Left renal cortex interstitium (tissue), 4 donors: ENCODE measurements around the gene STEAP4. TPM values are rescaled to one million over a fixed set of nuclear protein-coding genes. Genes with fewer than 3 reads are reported as not detected.
A peak's percentile ranks its signal among the peaks of the same experiment; 100 is the strongest.

ENCODE experiments used
- DNase-seq, 4 donors: peaks; one replicate each; pipeline ENCODE4 v3.0.0-alpha.2; 2013; ENCODE audit warnings: low read depth in 4 of 4, low spot score in 2 of 4, missing footprints in 1 of 4
- polyA plus RNA-seq, 4 donors: library from polyadenylated mRNA; unstranded; fragments of 120-200 nt; gene quantifications; one replicate each; pipeline ENCODE4 v1.2.1, GENCODE V29; 2013; ENCODE audit not compliant: insufficient read length in 4 of 4

The STEAP4 gene
- polyA plus RNA-seq: under 1 TPM; 0.05 to 0.38 (median 0.17) TPM

DNA sequence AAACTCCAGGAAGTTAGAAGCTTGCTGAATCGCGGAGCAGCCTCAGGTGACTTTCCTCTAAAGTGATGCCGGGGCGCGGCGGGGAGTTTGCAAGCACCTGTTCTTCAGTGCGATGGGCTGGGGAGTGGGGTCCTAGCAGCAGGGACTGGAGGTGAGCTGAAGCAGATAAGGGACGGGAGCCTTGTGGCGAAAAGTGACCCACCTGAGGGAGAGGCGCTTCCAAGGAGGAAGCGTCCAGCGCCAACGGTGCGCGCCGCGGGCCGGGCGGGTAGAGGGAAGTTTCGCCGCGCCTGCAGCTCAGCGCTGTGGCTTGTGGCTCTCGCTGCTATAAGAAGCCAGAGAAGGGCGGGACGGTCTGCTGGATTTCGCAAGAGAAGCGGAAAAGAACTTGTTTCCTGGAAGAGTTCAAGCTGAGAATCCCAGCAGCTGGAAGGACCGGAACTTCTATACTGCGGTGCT is at the start of gene STEAP4:
Gene STEAP4, minus strand, starts transcription at position 305 of the 459 bp plus-strand sequence. CDS start 22,625 bp downstream, outside the sequence.
- DNase-seq: peak in 3 of 4 donors; percentile 9 to 37 (median 34)

DNA sequence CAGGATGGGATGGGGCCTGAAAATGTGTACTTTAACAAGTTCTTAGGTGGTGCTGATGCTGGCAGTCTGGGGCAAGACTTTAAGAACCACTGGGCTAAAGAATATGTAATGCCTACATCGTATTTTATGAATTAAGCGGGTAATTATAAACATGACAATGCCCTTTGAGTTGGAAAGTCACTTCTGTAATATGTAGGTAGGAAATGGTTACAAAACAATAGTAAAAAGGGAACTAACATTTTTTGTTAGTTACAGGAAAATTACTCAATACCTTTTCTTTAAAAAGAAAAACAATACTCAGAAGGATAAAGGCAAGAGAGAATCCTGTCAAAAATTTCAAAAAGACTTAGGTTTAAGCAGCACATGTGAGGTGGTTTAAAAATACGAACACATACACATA is 48.3 kb upstream of the STEAP4 start:
- DNase-seq: no peak

DNA sequence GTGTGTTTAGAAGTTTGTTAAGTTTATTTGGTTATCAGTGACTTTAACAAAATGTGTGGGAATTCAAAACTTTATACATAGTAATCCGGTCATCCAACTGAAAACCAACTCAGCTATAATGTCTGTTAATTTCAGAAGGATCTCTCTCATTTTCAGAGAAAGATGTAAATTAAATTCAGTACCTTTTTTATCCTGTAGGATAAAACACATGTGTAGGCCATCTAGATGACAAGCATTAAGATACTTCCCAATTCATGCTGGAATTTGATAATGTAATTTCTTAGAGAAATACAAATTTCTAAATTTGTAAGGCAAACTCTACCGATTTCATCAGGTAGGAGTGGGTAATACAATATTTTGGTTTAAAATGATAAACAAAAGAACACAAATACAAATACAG is 43.4 kb upstream of the STEAP4 start:
- no peak for DNase-seq

DNA sequence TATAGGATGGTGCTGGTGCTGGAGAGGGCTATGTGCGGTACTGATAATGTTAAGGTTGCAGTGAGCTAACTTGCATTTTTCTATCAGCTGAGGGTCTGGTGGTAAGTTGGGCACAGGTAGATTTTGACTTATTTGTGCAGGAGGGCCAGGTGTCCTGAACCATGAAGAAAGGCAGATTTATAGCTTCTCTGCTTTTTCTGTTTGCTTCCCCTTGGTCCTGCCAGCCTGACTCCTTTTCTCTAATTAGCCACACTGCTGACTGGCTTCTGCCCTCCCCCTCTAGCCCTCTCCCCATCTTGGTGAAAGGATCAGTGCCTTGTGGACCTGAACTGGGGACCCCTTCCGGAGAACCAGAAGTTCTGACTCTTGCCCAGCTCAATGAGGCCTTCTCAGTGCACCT is 40.8 kb upstream of the STEAP4 start:
- DNase-seq: no peak

GRCh38 chr7:88347090-88347489 is 40.4 kb upstream of the STEAP4 start:
- no peak for DNase-seq

- no peak for DNase-seq
Measured at GRCh38 chr7:88346357-88346756, 39.7 kb upstream of the STEAP4 start.

DNA sequence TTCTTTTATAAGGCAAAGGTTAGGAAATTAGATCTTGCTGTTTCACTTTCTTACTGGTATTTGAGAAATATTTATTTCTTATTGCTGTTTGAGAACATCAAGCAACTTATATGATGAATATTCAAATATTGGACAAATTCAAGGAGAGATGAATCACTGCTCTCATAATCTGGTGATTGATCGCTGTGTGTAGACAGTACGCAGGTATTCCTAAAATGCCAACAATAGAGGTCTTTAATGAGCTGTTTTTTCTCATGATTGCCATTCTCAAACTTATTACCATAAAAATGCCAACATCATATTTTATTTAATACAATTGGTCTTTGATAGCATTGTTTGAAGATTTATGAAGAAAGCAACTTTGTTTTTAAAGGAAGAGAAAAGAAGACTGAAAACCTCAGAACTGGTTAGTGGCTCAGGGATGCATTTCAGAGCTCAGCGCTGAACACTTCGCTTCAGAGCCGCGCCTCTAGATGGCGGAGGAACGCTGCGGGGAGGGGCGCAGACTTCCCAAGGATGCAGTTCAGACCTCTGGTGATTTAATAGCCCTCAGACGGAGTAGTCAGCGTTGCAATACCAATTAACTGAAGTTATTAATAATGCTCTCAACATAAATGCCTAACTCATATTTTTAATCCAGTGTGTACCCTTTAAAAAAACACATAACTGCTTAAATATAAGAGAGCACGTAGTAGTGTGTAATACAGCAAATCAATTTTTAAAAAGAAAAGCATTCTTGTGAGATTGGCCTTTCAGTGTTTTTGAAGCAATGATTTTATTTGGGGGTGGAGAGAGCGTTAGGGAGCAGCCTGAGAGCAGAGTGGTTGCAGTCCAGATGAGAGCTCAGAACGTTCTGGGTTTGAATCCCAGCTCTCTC is 38.5 kb upstream of the STEAP4 start:
- peak in 1 of 4 donors; percentile 51 for DNase-seq

GRCh38 chr7:88344271-88344670 is 37.6 kb upstream of the STEAP4 start:
- DNase-seq: no peak

DNA sequence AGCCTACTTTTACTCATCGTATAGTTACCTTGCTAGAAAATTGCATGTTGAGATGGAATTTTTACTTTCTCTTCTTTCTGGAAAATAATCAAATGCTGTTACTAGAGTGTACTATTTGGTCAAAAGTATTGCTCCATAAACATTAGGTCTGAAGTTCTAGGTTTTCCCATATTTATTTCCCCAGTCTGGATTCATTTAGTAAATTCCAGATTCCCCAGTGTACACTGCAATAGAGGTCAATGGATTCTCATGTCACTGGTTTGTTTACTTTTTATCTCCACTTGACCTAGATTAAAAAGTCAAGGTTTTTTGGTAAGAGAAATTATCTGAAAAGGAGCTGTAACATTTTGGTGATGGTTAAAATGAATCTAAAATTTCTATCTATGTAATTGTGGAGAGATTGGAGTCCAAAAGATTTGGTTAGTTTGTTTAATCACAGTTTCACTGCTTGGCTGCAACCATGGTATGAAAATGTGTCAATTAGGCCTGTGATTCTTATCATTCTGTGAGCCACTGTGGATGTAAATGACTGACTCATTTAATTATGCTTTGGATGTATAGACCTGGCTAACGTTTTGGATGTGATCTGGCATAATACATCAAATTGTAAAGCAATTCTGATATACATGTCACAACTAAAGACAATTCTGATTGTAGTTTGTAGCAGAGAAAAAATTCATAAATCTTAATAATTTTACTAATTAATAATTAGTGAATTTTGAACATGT is 32.7 kb upstream of the STEAP4 start:
- DNase-seq: no peak

- DNase-seq: no peak
Measured at GRCh38 chr7:88338503-88338902, 31.8 kb upstream of the STEAP4 start.

GRCh38 chr7:88337572-88337971 is 30.9 kb upstream of the STEAP4 start:
- DNase-seq: no peak

GRCh38 chr7:88331322-88331721 is 24.6 kb upstream of the STEAP4 start:
- no peak for DNase-seq

DNA sequence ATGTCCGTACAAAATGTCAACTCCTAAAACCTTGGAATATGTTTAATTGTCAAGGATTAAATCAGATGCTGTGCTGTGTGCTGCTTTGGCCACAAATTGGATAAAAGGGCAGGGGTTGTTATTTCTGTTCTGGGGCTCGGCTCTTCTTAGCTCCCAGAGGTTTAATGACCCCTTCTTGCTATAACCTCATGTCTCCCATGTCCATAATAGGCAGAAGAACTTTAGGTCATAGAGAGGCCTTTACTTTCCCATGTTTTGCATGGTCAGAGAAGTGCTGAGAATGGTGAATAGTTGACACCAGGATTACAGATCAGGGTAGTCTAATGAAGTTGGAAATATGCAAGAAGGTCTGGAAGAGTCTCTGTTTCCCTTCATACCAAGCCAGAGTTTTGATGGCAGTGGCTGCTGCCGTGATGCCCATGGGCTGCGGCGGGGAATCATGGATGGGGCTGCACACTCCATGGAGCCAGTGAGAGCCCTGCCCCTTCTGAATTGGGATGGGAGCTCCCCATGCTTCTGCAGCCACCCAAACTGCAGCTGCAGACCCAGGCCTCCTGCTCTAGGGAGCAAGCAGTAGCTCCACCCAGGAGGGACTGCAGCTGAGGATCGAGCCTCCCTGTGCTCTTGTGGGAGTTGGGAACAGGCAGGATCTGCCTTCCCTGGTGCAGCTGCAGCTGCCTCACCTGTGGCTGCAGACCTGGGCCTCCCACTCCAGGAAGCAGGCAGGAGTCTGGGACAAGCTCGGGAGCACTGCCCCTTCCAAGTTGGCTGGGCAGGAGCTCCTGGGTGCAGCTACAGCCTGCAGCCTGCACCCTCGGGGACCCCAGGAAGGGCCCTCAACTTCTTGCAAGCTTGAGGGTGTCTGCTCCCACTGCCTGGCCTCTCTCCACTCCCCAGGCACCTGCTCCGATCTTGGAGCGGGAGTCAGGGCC is 23.1 kb upstream of the STEAP4 start:
- no peak for DNase-seq

- no peak for DNase-seq
Measured at GRCh38 chr7:88328787-88329186, 22.1 kb upstream of the STEAP4 start.

- DNase-seq: no peak
Measured at GRCh38 chr7:88324699-88325098, 18.0 kb upstream of the STEAP4 start.

DNA sequence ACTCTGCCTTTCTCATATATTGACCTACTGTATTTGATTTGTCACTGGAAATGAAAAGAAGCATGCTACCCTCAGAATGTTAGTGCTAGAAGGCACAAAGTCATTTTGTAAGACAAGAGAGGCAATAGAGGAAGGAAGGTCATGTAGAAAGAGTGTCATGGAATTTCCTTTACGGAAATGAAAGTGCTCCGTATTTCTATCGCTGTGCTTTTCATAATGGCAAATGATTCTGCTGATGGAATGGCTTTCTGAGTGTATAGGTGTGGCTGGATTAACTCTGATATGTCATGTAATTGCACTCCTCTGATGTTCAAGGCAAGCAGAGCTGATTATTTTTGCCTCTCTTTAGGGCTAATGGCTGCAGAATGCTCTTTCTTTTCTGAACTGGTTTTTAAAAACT is 15.5 kb upstream of the STEAP4 start:
- no peak for DNase-seq

DNA sequence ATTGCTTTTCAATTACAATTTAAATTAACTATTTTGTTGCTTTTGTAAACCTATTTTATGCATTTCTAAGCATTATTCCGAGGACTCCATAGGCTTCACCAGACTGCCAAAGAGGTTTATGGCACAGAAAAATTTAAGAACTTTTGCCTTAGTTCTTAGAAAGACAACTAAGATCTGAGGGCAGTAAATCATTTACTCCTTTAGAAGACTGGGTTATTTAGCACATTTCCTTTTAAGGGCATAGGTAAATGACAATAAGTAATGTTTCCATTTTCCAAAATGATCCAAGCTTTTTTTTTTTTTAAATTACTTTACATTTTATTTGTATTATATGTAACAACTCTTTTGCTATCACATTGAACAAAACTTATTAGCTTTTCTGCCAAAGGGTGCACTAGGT is 15.0 kb upstream of the STEAP4 start:
- no peak for DNase-seq

DNA sequence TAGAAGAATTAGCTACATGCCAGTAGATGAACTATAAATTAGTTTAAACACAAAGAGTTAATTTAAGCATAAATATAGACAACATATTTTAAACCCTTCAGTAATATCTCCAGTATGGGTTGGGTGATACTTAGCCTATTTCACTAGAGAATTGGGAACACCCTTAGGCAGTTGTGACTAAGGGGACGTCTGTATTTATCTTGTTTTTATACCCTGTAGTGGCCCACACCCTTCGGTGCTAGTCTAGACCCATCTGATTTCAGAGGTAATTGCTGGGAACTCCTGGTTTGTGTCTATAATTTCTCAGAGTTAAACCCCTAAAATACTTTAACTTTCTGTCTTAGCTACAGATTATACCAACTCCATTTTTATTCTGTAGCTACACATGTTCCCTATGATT is 11.5 kb upstream of the STEAP4 start:
- DNase-seq: no peak

DNA sequence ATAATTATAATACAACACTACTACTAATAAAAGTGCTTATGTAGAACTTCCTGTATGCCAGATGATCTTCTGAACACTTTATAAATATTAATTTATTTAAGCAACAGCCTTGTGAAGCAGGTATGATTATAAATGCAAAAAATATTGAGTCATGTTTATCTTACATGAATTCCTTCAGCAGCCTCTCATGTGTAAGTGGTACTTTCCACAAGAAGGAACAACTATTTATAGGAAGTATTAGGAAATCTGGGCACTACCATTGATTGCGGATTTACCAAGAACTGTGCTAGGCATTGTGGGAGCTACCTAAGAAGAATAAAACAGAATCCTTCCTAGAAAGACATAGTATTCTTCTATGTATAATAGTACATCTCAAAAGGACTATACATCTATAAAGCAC is 10.7 kb upstream of the STEAP4 start:
- DNase-seq: no peak

DNA sequence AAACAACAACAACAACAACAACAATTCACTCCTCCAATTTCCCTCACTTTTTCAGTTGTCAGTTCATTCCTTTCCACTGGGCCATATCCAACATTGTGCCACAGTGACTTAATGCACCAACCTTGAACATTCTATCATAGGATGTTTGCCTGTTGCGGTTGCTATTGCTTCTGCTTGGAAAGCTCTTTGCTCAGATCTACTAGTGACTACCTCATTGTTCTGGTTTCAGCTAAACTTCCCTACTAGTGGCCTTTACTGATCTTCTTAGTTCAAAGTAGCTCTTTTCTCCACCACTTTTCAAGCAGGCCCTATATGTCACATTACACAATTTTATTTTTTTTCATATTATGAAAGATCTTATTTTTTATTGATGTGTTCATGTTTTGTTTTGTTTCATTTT is 9.8 kb upstream of the STEAP4 start:
- DNase-seq: no peak

DNA sequence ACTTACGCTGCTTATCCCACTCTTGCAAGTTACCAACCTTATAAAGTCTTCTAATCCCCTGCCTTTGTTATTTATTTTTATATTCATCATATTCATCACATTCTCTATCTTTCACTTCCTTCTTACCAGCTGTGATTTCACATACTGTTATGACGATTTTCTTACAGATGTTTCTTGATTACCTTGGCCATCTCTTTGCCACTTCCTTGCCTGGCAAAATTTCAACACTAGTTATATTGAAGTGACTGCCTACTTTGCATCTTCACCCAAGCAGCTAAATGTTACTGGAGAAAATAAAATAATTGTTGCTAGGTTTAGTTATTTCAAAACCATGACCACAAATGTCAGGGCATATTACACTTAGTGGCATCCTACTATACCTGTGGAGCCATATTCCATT is 8.8 kb upstream of the STEAP4 start:
- DNase-seq: no peak
